ENCODE measurements around the gene DND1.

DNA sequence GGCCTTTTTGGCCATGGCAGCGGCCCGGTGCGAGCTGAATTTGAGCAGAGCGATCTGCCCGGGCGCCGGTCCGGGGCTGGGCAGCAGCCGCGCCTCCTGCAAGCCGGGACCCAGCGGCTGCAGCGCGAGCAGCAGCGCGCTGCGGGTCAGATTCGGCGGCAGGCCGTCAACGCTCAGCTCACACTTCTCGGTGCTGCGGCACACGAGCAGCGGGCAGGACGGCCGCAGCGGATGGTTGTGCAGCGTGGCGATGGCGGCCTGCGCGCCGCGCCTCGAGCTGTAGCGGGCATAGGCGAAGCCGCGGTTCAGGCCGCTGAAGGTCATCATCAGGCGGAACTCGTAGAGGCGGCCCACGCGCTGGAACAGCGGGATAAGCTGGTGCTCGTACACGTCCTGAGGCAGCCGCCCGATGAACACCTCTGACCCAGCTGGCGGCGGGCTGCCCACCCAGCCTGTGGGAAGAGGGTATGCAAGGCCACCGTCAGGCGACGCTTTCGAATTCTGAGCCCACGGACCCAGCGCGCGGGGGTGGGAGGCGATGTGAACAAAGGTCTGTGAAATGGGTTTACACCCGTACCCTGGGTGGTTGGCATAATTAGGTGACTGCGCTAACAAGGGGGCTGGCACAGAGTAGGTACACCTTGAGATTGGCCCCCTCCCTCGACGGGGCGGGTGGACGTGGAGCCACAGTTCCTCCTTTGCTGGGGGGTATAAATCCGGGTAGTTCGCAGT, 755 bp downstream of the DND1 start:
- TF ChIP-seq, protein P1, sequence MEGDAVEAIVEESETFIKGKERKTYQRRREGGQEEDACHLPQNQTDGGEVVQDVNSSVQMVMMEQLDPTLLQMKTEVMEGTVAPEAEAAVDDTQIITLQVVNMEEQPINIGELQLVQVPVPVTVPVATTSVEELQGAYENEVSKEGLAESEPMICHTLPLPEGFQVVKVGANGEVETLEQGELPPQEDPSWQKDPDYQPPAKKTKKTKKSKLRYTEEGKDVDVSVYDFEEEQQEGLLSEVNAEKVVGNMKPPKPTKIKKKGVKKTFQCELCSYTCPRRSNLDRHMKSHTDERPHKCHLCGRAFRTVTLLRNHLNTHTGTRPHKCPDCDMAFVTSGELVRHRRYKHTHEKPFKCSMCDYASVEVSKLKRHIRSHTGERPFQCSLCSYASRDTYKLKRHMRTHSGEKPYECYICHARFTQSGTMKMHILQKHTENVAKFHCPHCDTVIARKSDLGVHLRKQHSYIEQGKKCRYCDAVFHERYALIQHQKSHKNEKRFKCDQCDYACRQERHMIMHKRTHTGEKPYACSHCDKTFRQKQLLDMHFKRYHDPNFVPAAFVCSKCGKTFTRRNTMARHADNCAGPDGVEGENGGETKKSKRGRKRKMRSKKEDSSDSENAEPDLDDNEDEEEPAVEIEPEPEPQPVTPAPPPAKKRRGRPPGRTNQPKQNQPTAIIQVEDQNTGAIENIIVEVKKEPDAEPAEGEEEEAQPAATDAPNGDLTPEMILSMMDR (IDR thresholded peaks at IDR 0.05; ENCODE audit: insufficient read depth, low read depth, low read length) = no peak
- TF ChIP-seq EZH2 (IDR thresholded peaks at IDR 0.05; ENCODE audit: insufficient read depth, low read length) = no peak
